ENCODE measurements around the gene ITM2B. TPM values are rescaled to one million over a fixed set of nuclear protein-coding genes. Genes with fewer than 3 reads are reported as not detected.

The ITM2B gene
- total and polyA plus RNA-seq, 3 donors from 2014 or later = 330 to 588 (median 351) TPM

GRCh38 chr13:48188131-48188530 is 44.9 kb upstream of the ITM2B start:
- Histone ChIP-seq H3K27me3 (no peaks in the 10 kb centered on the region), H3K36me3 (ENCODE audit: low read depth, missing control alignments) (no peaks in the 10 kb centered on the region), H3K27ac (no peak overlapping the region), H3K4me1 (no peaks in the 10 kb centered on the region), H3K9me3 (no peaks in the 10 kb centered on the region), H3K4me3 (no peak overlapping the region)
- intact Hi-C loops (cut with DNase I; ENCODE audit: low total_unique reads) = no loop called here
- DNase-seq = no peak
- 50 to 70% methylated on average over 1 of the region's 1 CpG for WGBS, 2 donors
- TF ChIP-seq, protein P1, sequence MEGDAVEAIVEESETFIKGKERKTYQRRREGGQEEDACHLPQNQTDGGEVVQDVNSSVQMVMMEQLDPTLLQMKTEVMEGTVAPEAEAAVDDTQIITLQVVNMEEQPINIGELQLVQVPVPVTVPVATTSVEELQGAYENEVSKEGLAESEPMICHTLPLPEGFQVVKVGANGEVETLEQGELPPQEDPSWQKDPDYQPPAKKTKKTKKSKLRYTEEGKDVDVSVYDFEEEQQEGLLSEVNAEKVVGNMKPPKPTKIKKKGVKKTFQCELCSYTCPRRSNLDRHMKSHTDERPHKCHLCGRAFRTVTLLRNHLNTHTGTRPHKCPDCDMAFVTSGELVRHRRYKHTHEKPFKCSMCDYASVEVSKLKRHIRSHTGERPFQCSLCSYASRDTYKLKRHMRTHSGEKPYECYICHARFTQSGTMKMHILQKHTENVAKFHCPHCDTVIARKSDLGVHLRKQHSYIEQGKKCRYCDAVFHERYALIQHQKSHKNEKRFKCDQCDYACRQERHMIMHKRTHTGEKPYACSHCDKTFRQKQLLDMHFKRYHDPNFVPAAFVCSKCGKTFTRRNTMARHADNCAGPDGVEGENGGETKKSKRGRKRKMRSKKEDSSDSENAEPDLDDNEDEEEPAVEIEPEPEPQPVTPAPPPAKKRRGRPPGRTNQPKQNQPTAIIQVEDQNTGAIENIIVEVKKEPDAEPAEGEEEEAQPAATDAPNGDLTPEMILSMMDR (IDR thresholded peaks at IDR 0.05) = no peak
- no peak for TF ChIP-seq POLR2A (IDR thresholded peaks at IDR 0.05)

- Histone ChIP-seq H3K4me3 (no peak overlapping the region), H3K36me3 (ENCODE audit: low read depth, missing control alignments) (no peaks in the 10 kb centered on the region), H3K4me1 (no peaks in the 10 kb centered on the region), H3K27me3 (no peaks in the 10 kb centered on the region), H3K27ac (no peak overlapping the region), H3K9me3 (no peaks in the 10 kb centered on the region)
- 69 to 81% methylated on average over 2 of the region's 2 CpGs for WGBS, 2 donors
- TF ChIP-seq POLR2A (IDR thresholded peaks at IDR 0.05) = no peak
- TF ChIP-seq, protein P1 (IDR thresholded peaks at IDR 0.05) = no peak
- intact Hi-C loops (cut with DNase I; ENCODE audit: low total_unique reads) = no loop called here
- DNase-seq = no peak
Measured at GRCh38 chr13:48188601-48189000, 44.4 kb upstream of the ITM2B start.

DNA sequence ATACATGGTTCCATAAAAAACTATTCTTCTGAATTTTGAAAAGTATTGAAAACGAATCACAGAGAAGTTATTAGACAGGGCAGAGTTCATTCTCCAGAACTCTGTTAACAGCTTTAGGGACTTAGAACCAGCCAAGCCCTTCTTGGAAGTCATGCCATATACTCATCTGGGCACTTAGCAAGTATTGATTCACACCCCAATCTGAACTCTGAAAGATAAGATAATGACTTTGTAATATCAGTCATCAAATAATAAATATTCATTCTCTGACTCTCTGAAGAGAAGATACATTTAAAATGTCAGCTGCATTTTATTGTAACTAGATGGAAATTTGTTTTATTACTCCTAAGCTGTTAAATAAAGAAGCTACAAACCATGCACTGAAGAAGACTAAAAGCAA is 43.8 kb upstream of the ITM2B start:
- Histone ChIP-seq H3K4me3 (no peak overlapping the region), H3K4me1 (peaks cover 2% of the 10 kb centered on the region), H3K27ac (no peak overlapping the region), H3K9me3 (no peaks in the 10 kb centered on the region), H3K36me3 (ENCODE audit: low read depth, missing control alignments) (no peaks in the 10 kb centered on the region), H3K27me3 (no peaks in the 10 kb centered on the region)
- no peak for DNase-seq
- TF ChIP-seq, protein P1 (IDR thresholded peaks at IDR 0.05) = no peak
- TF ChIP-seq POLR2A (IDR thresholded peaks at IDR 0.05) = no peak
- intact Hi-C loops (cut with DNase I; ENCODE audit: low total_unique reads) = no loop called here
- 82 to 86% methylated on average over 1 of the region's 1 CpG for WGBS, 2 donors

DNA sequence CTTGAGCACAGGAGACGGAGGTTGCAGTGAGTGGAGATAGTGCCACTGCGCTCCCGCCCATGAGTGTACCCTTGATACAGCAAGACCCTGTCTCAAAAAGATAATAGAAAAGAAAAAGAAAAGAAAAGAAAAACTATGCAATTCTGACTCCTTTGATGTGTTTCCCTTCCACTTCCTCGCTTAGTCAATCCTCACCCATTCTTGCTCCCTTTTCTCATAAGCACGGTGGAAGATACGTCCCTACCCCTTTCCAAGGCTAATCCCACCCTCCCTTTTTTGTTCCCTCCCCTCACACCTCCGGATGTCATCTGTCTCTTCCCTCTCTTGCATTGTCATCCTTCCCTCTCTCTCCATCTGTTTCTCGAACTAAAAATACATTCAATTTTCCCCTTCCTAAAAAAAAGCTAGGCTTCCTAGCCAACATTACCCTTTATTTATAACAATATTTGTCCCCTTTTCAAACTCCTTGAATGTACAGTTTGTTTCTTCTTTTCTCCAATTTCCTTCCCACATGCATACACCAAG is 40.5 kb upstream of the ITM2B start:
- Histone ChIP-seq H3K4me1 (peaks cover 3% of the 10 kb centered on the region), H3K27me3 (no peaks in the 10 kb centered on the region), H3K36me3 (ENCODE audit: low read depth, missing control alignments) (no peaks in the 10 kb centered on the region), H3K9me3 (no peaks in the 10 kb centered on the region), H3K4me3 (no peak overlapping the region), H3K27ac (no peak overlapping the region)
- WGBS, 2 donors = 73 to 76% methylated on average over 8 of the region's 8 CpGs
- TF ChIP-seq, protein P1 (IDR thresholded peaks at IDR 0.05) = no peak
- TF ChIP-seq POLR2A (IDR thresholded peaks at IDR 0.05) = no peak
- DNase-seq = no peak
- intact Hi-C loops (cut with DNase I; ENCODE audit: low total_unique reads) = no loop called here

DNA sequence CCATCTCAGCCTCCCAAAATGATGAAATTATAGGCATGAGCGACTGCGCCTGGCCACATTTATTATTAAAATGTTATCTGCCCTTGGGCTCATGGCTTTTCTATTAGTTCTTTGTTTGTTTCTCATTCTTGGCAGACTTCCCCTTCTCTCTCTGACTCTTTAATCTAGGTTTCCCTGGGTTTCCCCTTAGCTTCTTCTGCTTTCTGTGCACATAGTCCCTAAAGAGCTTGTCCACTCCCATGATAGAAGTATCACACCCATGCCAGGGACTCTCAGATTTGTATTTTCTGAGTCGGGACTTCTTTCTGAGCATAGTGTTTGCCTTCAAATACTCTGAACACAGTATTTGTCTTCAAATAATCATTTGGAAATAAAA is 38.6 kb upstream of the ITM2B start:
- Histone ChIP-seq H3K4me1 (peaks cover 3% of the 10 kb centered on the region), H3K4me3 (no peak overlapping the region), H3K27ac (no peak overlapping the region), H3K9me3 (no peaks in the 10 kb centered on the region), H3K27me3 (no peaks in the 10 kb centered on the region), H3K36me3 (ENCODE audit: low read depth, missing control alignments) (no peaks in the 10 kb centered on the region)
- peak; percentile 14 for DNase-seq
- WGBS, 2 donors = 50 to 55% methylated on average over 3 of the region's 3 CpGs
- no peak for TF ChIP-seq POLR2A (IDR thresholded peaks at IDR 0.05)
- TF ChIP-seq, protein P1 (IDR thresholded peaks at IDR 0.05) = no peak
- intact Hi-C loops (cut with DNase I; ENCODE audit: low total_unique reads) = no loop called here
